DND-41 (cell line): ENCODE data around the gene THSD4.

ENCODE experiments used
- ATAC-seq: fragments of 200-7000 bp; cut with Tn5 transposase; 3 replicates; pipeline ENCODE4 v1.9.1; 2021; ENCODE audit warnings: low read depth; ENCODE audit not compliant: insufficient read depth
- DNase-seq: peaks from one replicate; pipeline ENCODE4 v3.0.0-alpha.2; 2020
- H2AFZ ChIP-seq: 2 replicates; pipeline ENCODE4 v1.6.0; 2012; ENCODE audit warnings: low read depth, low read length
- H3K27ac ChIP-seq: 2 replicates; pipeline ENCODE4 v1.5.1; 2012; ENCODE audit warnings: low read length, inconsistent platforms
- H3K27me3 ChIP-seq: fragments of 200-600 bp; sonication (generic); 2 replicates; pipeline ENCODE4 v1.6.0; 2012; ENCODE audit warnings: low read length, mild to moderate bottlenecking, inconsistent platforms; ENCODE audit not compliant: insufficient read depth, poor library complexity
- H3K36me3 ChIP-seq: 2 replicates; pipeline ENCODE4 v1.5.1; 2012; ENCODE audit warnings: low read length, inconsistent platforms; ENCODE audit not compliant: insufficient read depth
- H3K4me1 ChIP-seq: 2 replicates; pipeline ENCODE4 v1.5.1; 2012; ENCODE audit warnings: mild to moderate bottlenecking, low read length; ENCODE audit not compliant: insufficient read depth
- H3K4me2 ChIP-seq: 2 replicates; pipeline ENCODE4 v1.6.0; 2012; ENCODE audit warnings: mild to moderate bottlenecking, moderate library complexity, low read length, inconsistent platforms; ENCODE audit not compliant: insufficient read depth
- H3K4me3 ChIP-seq, 2 experiments: fragments of 200-600 bp in 1 of 2; shearing (Covaris generic) in 1 of 2; 2 replicates each; pipeline ENCODE4 v1.5.1; 2012 to 2016; ENCODE audit warnings: inconsistent platforms in 2 of 2, low read length in 2 of 2, mild to moderate bottlenecking in 2 of 2, low read depth in 1 of 2, moderate library complexity in 1 of 2
- H3K79me2 ChIP-seq: 2 replicates; pipeline ENCODE4 v1.6.0; 2012; ENCODE audit warnings: low read length, inconsistent platforms; ENCODE audit not compliant: insufficient read depth
- H3K9ac ChIP-seq: 2 replicates; pipeline ENCODE4 v1.6.0; 2012; ENCODE audit warnings: low read depth, mild to moderate bottlenecking, inconsistent platforms, low read length, moderate library complexity
- H3K9me3 ChIP-seq: 2 replicates; pipeline ENCODE4 v1.5.1; 2012; ENCODE audit warnings: low read length, moderate library complexity, mild to moderate bottlenecking, inconsistent platforms; ENCODE audit not compliant: insufficient read depth, severe bottlenecking
- H4K20me1 ChIP-seq: 2 replicates; pipeline ENCODE4 v1.6.0; 2012; ENCODE audit warnings: low read length; ENCODE audit not compliant: insufficient read depth
- CTCF ChIP-seq: IDR thresholded peaks from 2 replicates; pipeline ENCODE4 v1.5.1; 2012; ENCODE audit warnings: borderline replicate concordance, low read length, moderate library complexity, mild to moderate bottlenecking; ENCODE audit not compliant: poor library complexity, severe bottlenecking; ENCODE audit errors: extremely low read depth
- EZH2 ChIP-seq: IDR thresholded peaks from 3 replicates; pipeline ENCODE4 v1.6.1; 2012; ENCODE audit warnings: borderline replicate concordance, low read depth, mild to moderate bottlenecking, moderate library complexity, low read length, inconsistent platforms; ENCODE audit not compliant: severe bottlenecking

The THSD4 gene

GRCh38 chr15:71362987-71363968 is 248.0 kb downstream of the THSD4 start:
- ATAC-seq (no peak), DNase-seq (no peak)
- H3K27me3 ChIP-seq, result no peaks in the 10 kb centered on the region
- no peaks in the 10 kb centered on the region for H4K20me1 ChIP-seq
- H3K27ac ChIP-seq, result no peak overlapping the region
- H2AFZ ChIP-seq, result no peak overlapping the region
- H3K9me3 ChIP-seq, result no peaks in the 10 kb centered on the region
- H3K79me2 ChIP-seq, result no peaks in the 10 kb centered on the region
- H3K4me1 ChIP-seq, result no peaks in the 10 kb centered on the region
- TF ChIP-seq EZH2, result no peak
- TF ChIP-seq CTCF, result no peak
- H3K4me2 ChIP-seq, result no peak overlapping the region
- H3K9ac ChIP-seq, result no peak overlapping the region
- H3K4me3 ChIP-seq, result no peak overlapping the region
- no peaks in the 10 kb centered on the region for H3K36me3 ChIP-seq

- Histone ChIP-seq H3K9me3 (no peaks in the 10 kb centered on the region), H3K9ac (no peak overlapping the region), H3K4me3 (no peak overlapping the region), H2AFZ (no peak overlapping the region), H3K79me2 (no peaks in the 10 kb centered on the region), H3K36me3 (no peaks in the 10 kb centered on the region), H3K4me2 (no peak overlapping the region), H4K20me1 (no peaks in the 10 kb centered on the region), H3K4me1 (no peaks in the 10 kb centered on the region), H3K27me3 (no peaks in the 10 kb centered on the region), H3K27ac (no peak overlapping the region)
- no peak for TF ChIP-seq EZH2
- TF ChIP-seq CTCF, result no peak
- ATAC-seq (no peak), DNase-seq (no peak)
Observed at GRCh38 chr15:71364117-71364584, 248.9 kb downstream of the THSD4 start.

DNA sequence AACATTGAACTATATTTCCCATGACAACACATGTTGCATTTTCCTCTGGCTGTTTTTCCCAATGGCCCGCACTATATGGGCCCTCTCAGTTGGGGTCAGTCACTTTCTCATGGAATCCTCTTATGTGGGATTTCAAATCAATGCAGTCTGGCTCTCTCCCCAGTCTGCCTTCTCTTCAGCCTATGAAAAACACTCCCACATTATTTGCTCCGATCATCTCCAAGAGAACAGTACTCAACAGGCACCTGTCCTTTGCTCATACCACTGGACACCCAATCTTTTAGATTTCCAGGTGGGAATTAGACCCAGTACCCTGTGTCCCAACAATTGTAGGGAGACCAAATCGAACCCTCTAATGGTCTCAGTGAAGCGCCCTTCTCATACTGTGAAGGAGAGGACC is 251.3 kb downstream of the THSD4 start:
- Histone ChIP-seq H4K20me1 (no peaks in the 10 kb centered on the region), H3K4me1 (no peaks in the 10 kb centered on the region), H3K79me2 (no peaks in the 10 kb centered on the region), H3K9me3 (no peaks in the 10 kb centered on the region), H3K9ac (no peak overlapping the region), H3K36me3 (no peaks in the 10 kb centered on the region), H3K27ac (no peak overlapping the region), H3K4me2 (no peak overlapping the region), H3K27me3 (no peaks in the 10 kb centered on the region), H3K4me3 (no peak overlapping the region), H2AFZ (no peak overlapping the region)
- no peak for DNase-seq
- ATAC-seq, result no peak
- no peak for TF ChIP-seq EZH2
- TF ChIP-seq CTCF, result no peak
